AG10803 (cell line): Measurements from ENCODE around the gene PCDH7.
A peak's percentile ranks its signal among the peaks of the same experiment; 100 is the strongest.

Experiments used
- DNase-seq: peaks from one replicate; pipeline ENCODE4 v3.0.0; 2010; ENCODE audit warnings: low read depth
- H3K4me3 ChIP-seq: 2 replicates; pipeline ENCODE4 v1.5.1; 2011; ENCODE audit warnings: mild to moderate bottlenecking, low read length, control low read depth
- CTCF ChIP-seq: conservative IDR thresholded peaks from 2 replicates; pipeline ENCODE4 v1.5.1; 2011; ENCODE audit warnings: mild to moderate bottlenecking, low read length, control low read depth, inconsistent platforms

The PCDH7 gene, protein sequence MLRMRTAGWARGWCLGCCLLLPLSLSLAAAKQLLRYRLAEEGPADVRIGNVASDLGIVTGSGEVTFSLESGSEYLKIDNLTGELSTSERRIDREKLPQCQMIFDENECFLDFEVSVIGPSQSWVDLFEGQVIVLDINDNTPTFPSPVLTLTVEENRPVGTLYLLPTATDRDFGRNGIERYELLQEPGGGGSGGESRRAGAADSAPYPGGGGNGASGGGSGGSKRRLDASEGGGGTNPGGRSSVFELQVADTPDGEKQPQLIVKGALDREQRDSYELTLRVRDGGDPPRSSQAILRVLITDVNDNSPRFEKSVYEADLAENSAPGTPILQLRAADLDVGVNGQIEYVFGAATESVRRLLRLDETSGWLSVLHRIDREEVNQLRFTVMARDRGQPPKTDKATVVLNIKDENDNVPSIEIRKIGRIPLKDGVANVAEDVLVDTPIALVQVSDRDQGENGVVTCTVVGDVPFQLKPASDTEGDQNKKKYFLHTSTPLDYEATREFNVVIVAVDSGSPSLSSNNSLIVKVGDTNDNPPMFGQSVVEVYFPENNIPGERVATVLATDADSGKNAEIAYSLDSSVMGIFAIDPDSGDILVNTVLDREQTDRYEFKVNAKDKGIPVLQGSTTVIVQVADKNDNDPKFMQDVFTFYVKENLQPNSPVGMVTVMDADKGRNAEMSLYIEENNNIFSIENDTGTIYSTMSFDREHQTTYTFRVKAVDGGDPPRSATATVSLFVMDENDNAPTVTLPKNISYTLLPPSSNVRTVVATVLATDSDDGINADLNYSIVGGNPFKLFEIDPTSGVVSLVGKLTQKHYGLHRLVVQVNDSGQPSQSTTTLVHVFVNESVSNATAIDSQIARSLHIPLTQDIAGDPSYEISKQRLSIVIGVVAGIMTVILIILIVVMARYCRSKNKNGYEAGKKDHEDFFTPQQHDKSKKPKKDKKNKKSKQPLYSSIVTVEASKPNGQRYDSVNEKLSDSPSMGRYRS (N-terminal part only)

DNA sequence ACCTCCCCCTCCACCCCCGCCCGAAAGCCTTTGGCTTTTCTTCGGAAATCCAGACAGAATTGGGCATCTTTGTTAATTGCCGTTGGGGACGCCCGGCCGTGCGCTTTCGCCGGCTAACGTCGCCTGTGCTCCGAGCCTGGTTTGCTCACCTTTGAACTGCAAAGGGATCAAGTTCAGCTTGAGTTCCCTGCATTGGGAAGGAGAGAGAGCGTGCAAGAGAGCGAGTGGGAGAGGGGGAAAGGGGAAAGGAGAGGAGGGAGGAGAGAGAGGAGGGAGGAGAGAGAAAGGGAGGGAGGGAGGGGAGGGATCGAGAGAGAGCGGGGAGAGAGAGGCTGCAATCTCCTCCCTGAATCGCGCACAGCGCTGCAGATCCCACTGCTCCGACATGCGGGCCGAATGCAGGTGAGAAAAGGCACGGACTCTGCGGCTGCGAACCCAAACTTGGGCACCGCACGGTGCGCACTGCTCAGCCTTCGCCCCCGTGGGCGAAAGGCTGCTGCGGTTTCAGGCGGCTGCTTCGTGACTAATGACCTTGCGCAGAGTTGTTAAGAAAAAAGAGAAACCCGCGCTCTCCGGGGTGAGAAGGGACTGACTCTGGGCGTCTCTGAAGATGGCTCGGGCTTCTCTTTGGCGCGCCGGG is at the start of gene PCDH7:
TSS of gene PCDH7 (plus strand) at position 349 of the 640 bp plus-strand sequence. CDS start 1,054 bp downstream, outside the sequence.
- DNase-seq, result no peak
- TF ChIP-seq CTCF, result no peak
- peak within 1 kb of the TSS; percentile 50 for H3K4me3 ChIP-seq

DNA sequence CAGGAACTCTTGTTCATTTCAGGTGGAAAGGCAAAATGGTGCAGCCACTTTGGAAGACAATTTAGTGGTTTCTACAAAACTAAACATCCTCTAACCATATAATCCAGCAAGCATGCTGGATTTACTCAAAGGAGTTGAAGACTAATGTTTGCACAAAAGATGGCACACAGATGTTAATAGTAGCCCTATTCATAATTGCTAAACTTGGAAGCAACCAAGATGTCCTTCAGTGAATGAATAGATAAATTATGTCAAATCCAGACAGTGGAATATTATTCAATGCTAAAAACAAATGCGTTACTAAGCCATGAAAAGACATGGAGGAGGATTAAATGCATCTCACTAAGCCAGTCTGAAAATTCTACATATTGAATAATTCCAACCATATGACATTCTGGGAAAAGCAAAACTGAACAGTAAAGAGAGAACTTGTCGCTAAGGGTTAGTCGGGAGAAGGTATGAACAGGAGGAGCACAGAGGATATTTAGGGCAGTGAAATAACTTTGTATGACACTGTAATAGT is 48.2 kb upstream of the PCDH7 start:
- DNase-seq, result no peak
- no peak overlapping the region for H3K4me3 ChIP-seq
- no peak for TF ChIP-seq CTCF

GRCh38 chr4:30696191-30696590 is 24.0 kb upstream of the PCDH7 start:
- TF ChIP-seq CTCF, result no peak
- no peak overlapping the region for H3K4me3 ChIP-seq
- DNase-seq, result no peak

GRCh38 chr4:30714408-30715031 is 5.6 kb upstream of the PCDH7 start:
- peak; percentile 76 for TF ChIP-seq CTCF
- DNase-seq, result peak; percentile 34
- no peak overlapping the region for H3K4me3 ChIP-seq

DNA sequence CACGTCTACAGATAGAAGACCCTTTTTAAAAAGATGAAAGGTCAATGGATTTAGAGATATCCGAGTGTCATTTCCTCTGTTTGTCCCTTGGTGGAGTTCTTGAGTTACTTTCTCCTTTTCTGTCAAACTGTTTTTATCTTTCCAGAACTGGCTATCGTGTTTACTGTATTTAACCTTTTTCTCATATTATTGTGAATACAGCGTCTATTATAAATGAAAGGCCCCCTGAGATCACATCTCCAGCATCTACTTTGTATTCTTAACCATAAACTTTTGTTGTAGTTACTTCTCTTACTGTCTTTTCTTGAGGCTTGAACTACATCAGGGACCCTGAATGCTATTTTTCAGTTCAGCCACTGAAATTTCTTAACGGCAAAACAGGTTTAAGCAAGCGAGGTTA is 4.0 kb upstream of the PCDH7 start:
- H3K4me3 ChIP-seq, result no peak overlapping the region
- no peak for DNase-seq
- TF ChIP-seq CTCF, result peak; percentile 53

DNA sequence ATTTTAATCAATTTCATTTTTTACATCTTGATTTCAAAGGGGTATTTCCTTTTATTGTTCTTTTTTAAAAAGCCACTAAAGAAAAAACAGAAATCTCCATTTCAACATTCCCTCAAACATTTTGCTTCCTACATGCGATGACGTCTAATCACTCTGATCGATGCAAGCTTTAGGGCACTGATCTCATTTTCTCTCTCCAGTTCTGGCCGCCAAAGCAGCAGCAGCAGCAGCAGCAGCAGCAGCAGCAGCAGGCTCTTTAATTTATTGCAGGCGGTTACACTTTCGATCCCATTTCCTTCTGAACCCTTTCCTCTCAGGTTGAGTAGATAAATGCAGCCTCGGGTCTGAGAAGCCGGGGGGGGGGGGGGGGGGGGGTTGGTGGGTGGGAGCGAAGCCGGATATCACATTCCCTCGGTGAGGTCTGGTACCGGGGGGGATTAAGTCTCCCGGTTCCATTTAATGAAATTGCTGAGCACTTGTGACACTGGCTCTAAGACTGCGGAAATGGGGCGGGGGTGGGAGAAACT is 3.4 kb upstream of the PCDH7 start:
- TF ChIP-seq CTCF, result no peak
- DNase-seq, result no peak
- H3K4me3 ChIP-seq, result peak overlapping the region; percentile 51
